PC-9 (cell line): Measurements from ENCODE around the gene FAM124B. TPM values are rescaled to one million over a fixed set of nuclear protein-coding genes. Genes with fewer than 3 reads are reported as not detected.

ENCODE experiments used
- BruUV-seq: library from RNA; stranded (reverse); fragments of 400-500 nt; replicated peaks from 2 replicates; lab custom pipeline; 2021; lab: Mats Ljungman, UMichigan
- CTCF ChIA-PET: fragments of 300-600 bp; sonication (Branson Sonifier 250); formaldehyde crosslinking; loops from one replicate; lab custom pipeline; 2022; ENCODE audit warnings: antibody characterized with exemption; lab: Charles Lee
- POLR2A ChIA-PET: fragments of 300-600 bp; sonication (Branson Sonifier 250); formaldehyde crosslinking; loops from one replicate; lab custom pipeline; 2022; ENCODE audit warnings: antibody characterized with exemption; ENCODE audit not compliant: unreplicated experiment; lab: Charles Lee
- DNase-seq, 2 experiments: peaks; one replicate each; pipeline versions ENCODE4 v3.0.0 to v3.0.0-alpha.2; 2015 to 2022; ENCODE audit warnings: mixed read lengths in 1 of 2
- H2AFZ ChIP-seq: fragments of 200-600 bp; sonication (generic); 2 replicates; pipeline ENCODE4 v1.8.1; 2017; ENCODE audit warnings: antibody characterized with exemption
- H3F3A ChIP-seq: fragments of 200-600 bp; sonication (generic); 2 replicates; pipeline ENCODE4 v1.8.1; 2017; ENCODE audit warnings: antibody characterized with exemption, mild to moderate bottlenecking, low read depth; ENCODE audit not compliant: insufficient read depth
- H3K27ac ChIP-seq: fragments of 200-600 bp; sonication (generic); 2 replicates; pipeline ENCODE4 v1.6.1; 2016; ENCODE audit warnings: mixed run types
- H3K27me3 ChIP-seq: fragments of 200-600 bp; sonication (generic); 2 replicates; pipeline ENCODE4 v1.6.1; 2016; ENCODE audit warnings: low read depth, mixed run types; ENCODE audit not compliant: insufficient read depth
- H3K36me3 ChIP-seq: fragments of 200-600 bp; sonication (generic); 2 replicates; pipeline ENCODE4 v1.6.1; 2016; ENCODE audit warnings: low read depth, mixed run types
- H3K4me1 ChIP-seq: fragments of 200-600 bp; sonication (generic); replicated peaks from 2 replicates; pipeline ENCODE4 v1.6.1; 2016; ENCODE audit warnings: mixed run types; ENCODE audit not compliant: insufficient read depth
- H3K4me2 ChIP-seq: fragments of 200-600 bp; sonication (generic); 2 replicates; pipeline ENCODE4 v1.6.1; 2017; ENCODE audit warnings: mixed run types
- H3K4me3 ChIP-seq: fragments of 200-600 bp; sonication (generic); 2 replicates; pipeline ENCODE4 v1.6.1; 2016; ENCODE audit warnings: mixed run types
- H3K79me2 ChIP-seq: fragments of 200-600 bp; sonication (generic); 2 replicates; pipeline ENCODE4 v1.6.1; 2017; ENCODE audit warnings: low read depth, mixed run types
- H3K9me2 ChIP-seq: fragments of 200-600 bp; sonication (generic); 2 replicates; pipeline ENCODE4 v1.8.1; 2017; ENCODE audit warnings: mild to moderate bottlenecking; ENCODE audit not compliant: insufficient read depth
- H3K9me3 ChIP-seq: fragments of 200-600 bp; sonication (generic); 2 replicates; pipeline ENCODE4 v1.8.1; 2016; ENCODE audit warnings: low read depth; ENCODE audit not compliant: insufficient read depth
- H4K20me1 ChIP-seq: fragments of 200-600 bp; sonication (generic); 2 replicates; pipeline ENCODE4 v1.8.1; 2017; ENCODE audit not compliant: insufficient read depth
- EZH2 ChIP-seq: fragments of 200-600 bp; sonication (generic); IDR thresholded peaks from 2 replicates; pipeline ENCODE4 v1.8.0; 2017; ENCODE audit warnings: antibody characterized with exemption, low read depth
- intact Hi-C: fragments of 100-400 bp; cut with micrococcal nuclease; formaldehyde crosslinking; loops from one replicate; pipeline ENCODE4 v1.10.0; 2022; ENCODE audit not compliant: unreplicated experiment
- total RNA-seq: library from RNA; stranded (reverse); gene quantifications from 2 replicates; pipeline ENCODE4 v1.2.3, GENCODE V29; 2021
- TF ChIP-seq, protein P1 (sequence below): fragments of 200-600 bp; sonication (generic); conservative IDR thresholded peaks from 2 replicates; pipeline ENCODE4 v1.6.1; 2017; ENCODE audit warnings: mixed run types, antibody characterized with exemption, mild to moderate bottlenecking, moderate library complexity

FAM124B gene
- total RNA-seq, 1 experiment from 2014 or later, result 0.17 TPM

DNA sequence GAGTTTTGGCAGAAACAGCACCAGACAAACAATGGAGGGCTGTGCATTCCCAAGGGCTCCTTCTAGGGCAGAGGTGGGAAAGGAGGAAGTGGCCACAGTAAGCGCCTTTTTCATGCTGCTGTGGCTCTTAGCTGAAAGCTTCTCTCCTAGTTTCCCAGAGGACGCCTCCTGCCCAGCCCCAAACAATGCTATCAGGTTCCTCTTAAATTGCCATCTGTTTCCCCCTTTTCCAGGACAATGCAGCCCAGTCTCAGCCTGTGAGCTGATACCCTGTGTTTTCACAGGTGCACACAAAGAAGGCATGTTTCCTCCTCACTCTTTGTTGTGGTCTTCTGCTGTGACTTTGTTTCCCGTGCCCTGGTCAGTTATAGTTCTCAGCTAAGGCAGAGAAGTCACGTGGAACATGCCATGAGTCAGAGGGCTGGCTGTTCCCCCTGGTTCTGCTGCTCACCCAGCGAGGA, 5.4 kb upstream of the FAM124B start:
- H2AFZ ChIP-seq, result 0 out of 2 replicates have a peak overlapping the region, but pooled peaks have one; percentile 0
- intact Hi-C loops, result no loop called here

DNA sequence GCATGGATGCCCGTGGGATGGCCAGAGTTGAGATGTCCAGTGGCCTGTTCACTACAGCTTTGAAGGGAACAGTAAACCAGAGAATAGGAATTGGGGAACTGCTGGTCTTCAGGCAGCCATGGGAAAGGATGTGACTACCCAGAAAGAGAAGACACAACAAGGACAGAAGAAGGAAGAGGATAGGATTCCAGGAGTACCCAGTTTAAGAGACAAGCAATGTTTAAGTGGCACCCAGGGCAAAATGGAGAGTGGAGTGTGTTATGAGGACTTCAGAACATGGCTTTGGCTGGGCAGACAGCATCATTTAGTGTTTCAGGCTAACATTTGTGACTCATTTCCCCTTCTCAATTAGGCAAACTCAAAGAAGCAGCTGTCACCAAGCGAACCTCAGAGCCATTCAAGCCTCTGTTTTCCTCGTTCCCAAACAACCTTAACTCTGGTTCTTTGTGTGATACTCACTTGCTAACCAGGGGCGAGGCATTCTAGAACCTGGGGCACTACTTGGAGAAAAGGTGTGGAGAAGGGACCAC, 4.0 kb upstream of the FAM124B start:
- no peaks in the 10 kb centered on the region for H3K9me2 ChIP-seq
- H3K4me3 ChIP-seq, result no peak overlapping the region
- no peak overlapping the region for H2AFZ ChIP-seq
- ChIA-PET CTCF (no interaction called here), POLR2A (no interaction called here)
- H3K27ac ChIP-seq, result no peak overlapping the region
- no peak for TF ChIP-seq EZH2
- TF ChIP-seq, protein P1, sequence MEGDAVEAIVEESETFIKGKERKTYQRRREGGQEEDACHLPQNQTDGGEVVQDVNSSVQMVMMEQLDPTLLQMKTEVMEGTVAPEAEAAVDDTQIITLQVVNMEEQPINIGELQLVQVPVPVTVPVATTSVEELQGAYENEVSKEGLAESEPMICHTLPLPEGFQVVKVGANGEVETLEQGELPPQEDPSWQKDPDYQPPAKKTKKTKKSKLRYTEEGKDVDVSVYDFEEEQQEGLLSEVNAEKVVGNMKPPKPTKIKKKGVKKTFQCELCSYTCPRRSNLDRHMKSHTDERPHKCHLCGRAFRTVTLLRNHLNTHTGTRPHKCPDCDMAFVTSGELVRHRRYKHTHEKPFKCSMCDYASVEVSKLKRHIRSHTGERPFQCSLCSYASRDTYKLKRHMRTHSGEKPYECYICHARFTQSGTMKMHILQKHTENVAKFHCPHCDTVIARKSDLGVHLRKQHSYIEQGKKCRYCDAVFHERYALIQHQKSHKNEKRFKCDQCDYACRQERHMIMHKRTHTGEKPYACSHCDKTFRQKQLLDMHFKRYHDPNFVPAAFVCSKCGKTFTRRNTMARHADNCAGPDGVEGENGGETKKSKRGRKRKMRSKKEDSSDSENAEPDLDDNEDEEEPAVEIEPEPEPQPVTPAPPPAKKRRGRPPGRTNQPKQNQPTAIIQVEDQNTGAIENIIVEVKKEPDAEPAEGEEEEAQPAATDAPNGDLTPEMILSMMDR, result no peak
- no peak overlapping the region for H3K4me2 ChIP-seq
- H3K4me1 ChIP-seq, result no peaks in the 10 kb centered on the region
- intact Hi-C loops, result no loop called here
- H3F3A ChIP-seq, result no peaks in the 10 kb centered on the region
- H3K36me3 ChIP-seq, result no peaks in the 10 kb centered on the region
- no peaks in the 10 kb centered on the region for H4K20me1 ChIP-seq
- no peaks in the 10 kb centered on the region for H3K79me2 ChIP-seq
- no TSS peak for BruUV-seq
- H3K9me3 ChIP-seq, result 0 out of 2 replicates have a peak, but pooled peaks cover 3% of the 10 kb centered on the region
- H3K27me3 ChIP-seq, result no peaks in the 10 kb centered on the region
- no peak for DNase-seq

More for the DNA sequence above, 5.4 kb upstream of the FAM124B start:
- no peaks in the 10 kb centered on the region for H3K9me2 ChIP-seq
- H3K9me3 ChIP-seq, result 0 out of 2 replicates have a peak, but pooled peaks cover 3% of the 10 kb centered on the region
- H4K20me1 ChIP-seq, result no peaks in the 10 kb centered on the region
- H3K27ac ChIP-seq, result no peak overlapping the region
- no peaks in the 10 kb centered on the region for H3K36me3 ChIP-seq
- TF ChIP-seq EZH2, result no peak
- TF ChIP-seq, protein P1, result no peak
- ChIA-PET CTCF (no interaction called here), POLR2A (no interaction called here)
- H3F3A ChIP-seq, result no peaks in the 10 kb centered on the region
- no peak overlapping the region for H3K4me2 ChIP-seq
- no TSS peak for BruUV-seq
- no peaks in the 10 kb centered on the region for H3K27me3 ChIP-seq
- H3K4me3 ChIP-seq, result no peak overlapping the region
- no peaks in the 10 kb centered on the region for H3K4me1 ChIP-seq
- no peak for DNase-seq
- no peaks in the 10 kb centered on the region for H3K79me2 ChIP-seq

DNA sequence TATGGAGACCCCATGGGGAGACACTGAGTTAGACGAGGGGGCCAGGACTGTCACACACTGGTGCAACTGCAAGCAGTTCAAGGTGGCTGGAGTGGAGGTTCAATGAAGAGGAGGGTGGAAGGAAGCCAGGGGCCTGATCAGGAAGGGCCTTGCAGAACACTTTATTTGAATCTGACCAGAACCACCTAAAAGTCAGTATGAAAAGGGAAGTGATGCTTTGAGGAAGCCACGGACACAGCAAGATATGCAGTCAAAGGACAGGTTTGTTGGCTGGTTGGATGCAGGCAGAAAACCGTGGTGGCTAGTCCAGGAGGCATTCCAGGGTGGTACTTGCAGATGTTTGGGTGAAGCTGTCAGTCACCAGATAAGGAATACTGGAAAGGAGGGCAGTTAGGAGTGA, 3.5 kb upstream of the FAM124B start:
- Histone ChIP-seq H3K27me3 (no peaks in the 10 kb centered on the region), H3K4me1 (no peaks in the 10 kb centered on the region), H3K27ac (no peak overlapping the region), H3K9me2 (no peaks in the 10 kb centered on the region), H3F3A (no peaks in the 10 kb centered on the region), H4K20me1 (no peaks in the 10 kb centered on the region), H3K36me3 (no peaks in the 10 kb centered on the region), H3K4me3 (no peak overlapping the region), H3K4me2 (no peak overlapping the region), H3K79me2 (no peaks in the 10 kb centered on the region), H3K9me3 (0 out of 2 replicates have a peak, but pooled peaks cover 3% of the 10 kb centered on the region), H2AFZ (no peak overlapping the region)
- DNase-seq, result no peak
- ChIA-PET POLR2A (no interaction called here), CTCF (no interaction called here)
- no TSS peak for BruUV-seq
- intact Hi-C loops, result no loop called here
- TF ChIP-seq, protein P1, result no peak
